HEK293 (cell line): ENCODE data around the gene MAPK9.

Source experiments
- BCL11B ChIP-seq: fragments of 450-650 bp; formaldehyde crosslinking; IDR thresholded peaks from 2 replicates; pipeline ENCODE4 v1.5.1; 2016; ENCODE audit warnings: low read depth, missing biosample characterization, missing genetic modification characterization
- CTCF ChIP-seq: fragments of 450-650 bp; formaldehyde crosslinking; IDR thresholded peaks from 2 replicates; pipeline ENCODE4 v1.5.1; 2016; ENCODE audit warnings: missing biosample characterization, missing genetic modification characterization
- KLF9 ChIP-seq: fragments of 450-650 bp; formaldehyde crosslinking; IDR thresholded peaks from 2 replicates; pipeline ENCODE4 v1.5.1; 2016; ENCODE audit warnings: missing biosample characterization, missing genetic modification characterization, low read depth
- PRDM4 ChIP-seq: fragments of 450-650 bp; formaldehyde crosslinking; IDR thresholded peaks from 2 replicates; pipeline ENCODE4 v1.5.1; 2017; ENCODE audit warnings: missing biosample characterization, missing genetic modification characterization
- ZBTB21 ChIP-seq: fragments of 450-650 bp; formaldehyde crosslinking; IDR thresholded peaks from 2 replicates; pipeline ENCODE4 v1.5.1; 2017; ENCODE audit warnings: missing biosample characterization, missing genetic modification characterization
- ZBTB26 ChIP-seq: fragments of 450-650 bp; formaldehyde crosslinking; optimal IDR thresholded peaks from 2 replicates; pipeline ENCODE3; 2016; ENCODE audit warnings: missing biosample characterization, mild to moderate bottlenecking, missing genetic modification characterization
- ZNF121 ChIP-seq: fragments of 450-650 bp; formaldehyde crosslinking; IDR thresholded peaks from 2 replicates; pipeline ENCODE4 v1.5.1; 2016; ENCODE audit warnings: missing biosample characterization, missing genetic modification characterization
- ZNF133 ChIP-seq: fragments of 450-650 bp; formaldehyde crosslinking; IDR thresholded peaks from 2 replicates; pipeline ENCODE4 v1.5.1; 2016; ENCODE audit warnings: missing biosample characterization, missing genetic modification characterization
- ZNF138 ChIP-seq: fragments of 450-650 bp; formaldehyde crosslinking; IDR thresholded peaks from 2 replicates; pipeline ENCODE4 v1.5.1; 2016; ENCODE audit warnings: missing biosample characterization, missing genetic modification characterization, borderline replicate concordance
- ZNF18 ChIP-seq: fragments of 450-650 bp; formaldehyde crosslinking; IDR thresholded peaks from 2 replicates; pipeline ENCODE4 v1.5.1; 2016; ENCODE audit warnings: missing biosample characterization, missing genetic modification characterization
- ZNF292 ChIP-seq: fragments of 450-650 bp; formaldehyde crosslinking; IDR thresholded peaks from 2 replicates; pipeline ENCODE4 v1.5.1; 2016; ENCODE audit warnings: low read depth, missing biosample characterization, missing genetic modification characterization, borderline replicate concordance
- ZNF37A ChIP-seq: fragments of 450-650 bp; IDR thresholded peaks from 2 replicates; pipeline ENCODE4 v1.5.1; 2018; ENCODE audit warnings: missing biosample characterization, missing genetic modification characterization

GRCh38 chr5:180281706-180282105 is 10.2 kb downstream of the MAPK9 start:
- TF ChIP-seq ZBTB21 (tag by site-specific recombination) (no peak), ZNF37A (no peak), CTCF (tag by site-specific recombination) (no peak), ZBTB26 (tag by site-specific recombination) (no peak), BCL11B (tag by site-specific recombination) (no peak), PRDM4 (tag by site-specific recombination) (no peak), ZNF138 (tag by site-specific recombination) (no peak), KLF9 (tag by site-specific recombination) (no peak), ZNF292 (tag by site-specific recombination) (no peak), ZNF133 (no peak), ZNF18 (no peak), ZNF121 (tag by site-specific recombination) (no peak)
